IgD-negative memory B cell (primary cell): Measurements from ENCODE around the gene AK2. TPM values are rescaled to one million over a fixed set of nuclear protein-coding genes. Genes with fewer than 3 reads are reported as not detected.
"Not testable (repeated sequence)": the region's sequence is repeated elsewhere in the genome, so short reads cannot be mapped to it uniquely, and the experiment has no call there.

Experiments
- H3K27ac Mint-ChIP-seq, 3 donors: one replicate each; pipeline ENCODE4 v1.8.0; 2020 to 2022; ENCODE audit warnings: mild to moderate bottlenecking in 3 of 3, mixed read lengths in 3 of 3, moderate library complexity in 1 of 3
- H3K27me3 Mint-ChIP-seq: one replicate; pipeline ENCODE4 v1.8.0; 2021; ENCODE audit warnings: mixed read lengths
- H3K36me3 Mint-ChIP-seq: one replicate; pipeline ENCODE4 v1.8.0; 2020; ENCODE audit warnings: mild to moderate bottlenecking, mixed read lengths
- H3K4me1 Mint-ChIP-seq, 3 donors: one replicate each; pipeline ENCODE4 v1.8.0; 2020 to 2022; ENCODE audit warnings: mixed read lengths in 3 of 3, mild to moderate bottlenecking in 1 of 3
- H3K4me3 Mint-ChIP-seq, 4 donors: one replicate each; pipeline ENCODE4 v1.8.0; 2020 to 2022; ENCODE audit warnings: mild to moderate bottlenecking in 4 of 4, mixed read lengths in 4 of 4, moderate library complexity in 3 of 4
- H3K9me3 Mint-ChIP-seq, 3 donors: one replicate each; pipeline ENCODE4 v1.8.0; 2020 to 2021; ENCODE audit warnings: mixed read lengths in 3 of 3, mild to moderate bottlenecking in 1 of 3
- polyA plus RNA-seq: library from polyadenylated mRNA; unstranded; fragments of 300-500 nt; fragmentation: Illumina TruSeq; gene quantifications from one replicate; pipeline ENCODE4 v1.2.3, GENCODE V29; 2021

The AK2 gene
- polyA plus RNA-seq, 1 donor from 2014 or later, result 112 TPM

DNA sequence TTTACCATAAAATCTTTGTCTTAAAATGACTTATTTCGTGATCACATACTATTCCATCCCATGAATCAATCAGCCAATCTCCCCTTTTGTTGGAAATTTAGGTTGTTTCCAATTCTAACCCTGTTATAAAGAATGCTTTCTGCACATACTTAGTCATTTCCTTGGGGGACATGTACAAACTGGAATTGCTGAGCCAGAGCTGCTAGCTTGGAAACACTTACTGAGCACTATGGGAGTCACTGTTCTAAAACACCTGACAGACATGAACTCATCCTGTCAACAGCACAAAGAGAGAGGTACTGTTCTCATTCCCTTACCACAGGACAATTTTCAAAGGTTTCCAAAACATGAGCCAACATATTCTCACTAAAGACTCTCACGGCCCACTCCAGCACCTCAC lies 32.1 kb downstream of the AK2 start:
- H3K27me3 Mint-ChIP-seq, result no peaks in the 10 kb centered on the region
- H3K36me3 Mint-ChIP-seq, result peaks cover 3% of the 10 kb centered on the region
- H3K9me3 Mint-ChIP-seq, result no peaks in the 10 kb centered on the region
- peaks cover 0 to 4% (median 4%) of the 10 kb centered on the region in 3 donors for H3K4me1 Mint-ChIP-seq
- H3K4me3 Mint-ChIP-seq, result no peak overlapping the region
- H3K27ac Mint-ChIP-seq, result no peak overlapping the region

- Mint-ChIP-seq H3K27ac (peak overlapping the region in 1 of 3 donors; percentile 15), H3K4me1 (peaks cover 0 to 4% (median 4%) of the 10 kb centered on the region in 3 donors), H3K4me3 (no peak overlapping the region), H3K36me3 (peaks cover 3% of the 10 kb centered on the region), H3K27me3 (no peaks in the 10 kb centered on the region), H3K9me3 (no peaks in the 10 kb centered on the region)
Measured at GRCh38 chr1:33003657-33004056, 33.0 kb downstream of the AK2 start.

GRCh38 chr1:33002006-33002405 lies 34.7 kb downstream of the AK2 start:
- Mint-ChIP-seq H3K27me3 (no peaks in the 10 kb centered on the region), H3K4me1 (peaks cover under 1 to 16% (median 13%) of the 10 kb centered on the region in 3 donors), H3K27ac (no peak overlapping the region), H3K4me3 (no peak overlapping the region), H3K9me3 (no peaks in the 10 kb centered on the region), H3K36me3 (peaks cover 1% of the 10 kb centered on the region)

DNA sequence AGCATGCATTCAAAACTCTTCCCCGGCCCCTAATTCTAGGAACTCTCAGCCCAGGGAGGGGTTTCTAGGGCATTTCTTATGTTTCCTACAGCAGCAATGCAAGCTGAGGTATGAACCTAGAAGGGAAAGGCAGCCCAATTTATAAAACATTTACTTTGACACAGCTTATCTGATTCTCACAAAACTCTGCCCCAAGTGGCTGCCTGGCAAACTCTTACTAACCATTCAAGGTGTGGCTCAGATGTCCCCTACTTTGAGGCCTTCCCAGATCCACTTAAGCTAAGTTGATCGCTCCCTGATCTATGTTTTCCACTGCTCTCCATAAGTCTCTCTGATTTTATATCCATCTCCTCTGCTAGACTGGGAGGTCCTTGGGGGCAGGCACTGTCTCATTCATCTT lies 35.4 kb downstream of the AK2 start:
- H3K27me3 Mint-ChIP-seq, result no peaks in the 10 kb centered on the region
- H3K36me3 Mint-ChIP-seq, result peaks cover 1% of the 10 kb centered on the region
- H3K4me1 Mint-ChIP-seq, result peaks cover 6 to 16% (median 13%) of the 10 kb centered on the region in 3 donors
- H3K9me3 Mint-ChIP-seq, result no peaks in the 10 kb centered on the region
- peak overlapping the region in 1 of 3 donors; percentile 7 for H3K27ac Mint-ChIP-seq
- no peak overlapping the region for H3K4me3 Mint-ChIP-seq

GRCh38 chr1:33000427-33001026 lies 36.2 kb downstream of the AK2 start:
- Mint-ChIP-seq H3K4me3 (peak overlapping the region in 1 of 4 donors; percentile 6), H3K9me3 (no peaks in the 10 kb centered on the region), H3K36me3 (no peaks in the 10 kb centered on the region), H3K4me1 (peaks cover 6 to 16% (median 15%) of the 10 kb centered on the region in 3 donors), H3K27me3 (no peaks in the 10 kb centered on the region), H3K27ac (peak overlapping the region in 1 of 3 donors; percentile 69)

DNA sequence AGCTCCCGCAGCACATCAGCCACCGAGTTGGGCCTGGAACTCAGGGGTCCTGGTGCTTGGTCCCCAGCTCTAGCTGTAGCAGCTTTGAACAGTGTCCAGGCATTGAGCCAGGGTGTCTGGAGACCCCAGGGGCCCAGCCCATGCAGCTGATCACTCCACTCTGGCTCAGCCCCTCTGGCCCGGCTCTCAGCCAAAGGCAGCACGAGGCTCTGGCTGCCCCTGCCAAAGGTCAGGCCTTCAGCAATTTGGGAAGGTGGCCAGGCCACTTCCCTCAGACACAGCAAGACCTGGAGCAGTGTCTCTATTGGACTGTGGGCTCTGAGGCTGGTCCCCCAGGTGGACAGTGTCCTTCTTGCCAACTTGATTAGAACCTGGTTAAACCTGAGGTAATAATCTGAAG lies 37.7 kb downstream of the AK2 start:
- no peak overlapping the region for H3K4me3 Mint-ChIP-seq
- H3K27me3 Mint-ChIP-seq, result no peaks in the 10 kb centered on the region
- H3K36me3 Mint-ChIP-seq, result no peaks in the 10 kb centered on the region
- no peaks in the 10 kb centered on the region for H3K9me3 Mint-ChIP-seq
- H3K4me1 Mint-ChIP-seq, result peaks cover 12 to 20% (median 16%) of the 10 kb centered on the region in 3 donors
- H3K27ac Mint-ChIP-seq, result no peak overlapping the region

GRCh38 chr1:32998064-32998463 lies 38.6 kb downstream of the AK2 start:
- Mint-ChIP-seq H3K4me1 (peaks cover 13 to 27% (median 20%) of the 10 kb centered on the region in 3 donors), H3K27ac (peak overlapping the region in 2 of 3 donors; percentile 46 to 97), H3K9me3 (no peaks in the 10 kb centered on the region), H3K36me3 (no peaks in the 10 kb centered on the region), H3K4me3 (peak overlapping the region in 1 of 4 donors; percentile 70), H3K27me3 (no peaks in the 10 kb centered on the region)

GRCh38 chr1:32997381-32997891 lies 39.2 kb downstream of the AK2 start:
- peak overlapping the region in 1 of 4 donors; percentile 61 for H3K4me3 Mint-ChIP-seq
- peaks cover 20 to 34% (median 26%) of the 10 kb centered on the region in 3 donors for H3K4me1 Mint-ChIP-seq
- H3K27me3 Mint-ChIP-seq, result no peaks in the 10 kb centered on the region
- no peaks in the 10 kb centered on the region for H3K9me3 Mint-ChIP-seq
- no peaks in the 10 kb centered on the region for H3K36me3 Mint-ChIP-seq
- peak overlapping the region; percentile 10 to 40 (median 13) for H3K27ac Mint-ChIP-seq

GRCh38 chr1:32993324-32993636 lies 43.4 kb downstream of the AK2 start:
- Mint-ChIP-seq H3K4me3 (peak overlapping the region; percentile 36 to 92 (median 76)), H3K27ac (peak overlapping the region; percentile 87 to 98 (median 96)), H3K4me1 (peaks cover 39 to 52% (median 44%) of the 10 kb centered on the region in 3 donors)

DNA sequence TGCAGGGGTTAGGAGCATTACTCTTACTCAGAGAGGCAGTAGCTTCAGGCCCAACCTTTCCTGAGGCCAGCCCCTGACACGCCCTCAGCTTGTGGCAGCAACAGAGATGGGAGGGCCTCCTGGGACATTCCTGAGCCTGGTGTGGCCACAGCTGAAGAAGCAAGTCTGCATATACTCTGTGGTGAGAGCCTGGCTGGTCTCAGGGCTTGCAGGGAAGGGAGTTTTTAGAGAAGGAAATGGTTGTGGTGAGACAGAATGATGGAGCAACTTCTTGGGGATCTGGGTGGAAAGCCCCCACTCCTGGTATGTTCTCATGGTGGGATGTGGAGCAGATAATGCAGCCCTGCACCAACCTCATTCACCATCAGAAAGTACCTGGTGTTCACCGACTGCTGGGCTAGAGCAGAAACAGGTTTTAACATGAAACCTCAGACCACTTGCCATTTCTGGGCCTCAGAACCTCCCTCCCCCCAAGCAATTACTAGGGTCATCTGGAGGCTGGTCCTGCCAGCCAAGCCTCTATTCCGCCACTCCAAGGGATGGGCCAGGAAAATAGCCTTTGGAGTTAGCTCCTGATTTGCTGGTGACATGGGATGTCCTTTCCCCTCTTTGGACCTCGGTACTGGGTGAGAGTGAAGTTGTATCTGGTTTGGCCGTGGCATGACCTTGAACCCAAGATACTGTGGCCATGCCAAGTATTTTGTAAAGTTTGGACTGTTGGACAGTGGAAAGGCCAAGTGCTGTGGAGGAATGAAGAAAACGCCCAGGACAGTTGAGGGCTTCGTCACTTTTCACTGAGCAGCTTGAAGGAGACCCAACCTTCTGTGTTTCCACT lies 44.0 kb downstream of the AK2 start:
- no peaks in the 10 kb centered on the region for H3K36me3 Mint-ChIP-seq
- H3K4me3 Mint-ChIP-seq, result peak overlapping the region; percentile 36 to 92 (median 76)
- H3K9me3 Mint-ChIP-seq, result no peaks in the 10 kb centered on the region
- peak overlapping the region; percentile 87 to 98 (median 96) for H3K27ac Mint-ChIP-seq
- peaks cover 39 to 46% (median 40%) of the 10 kb centered on the region in 3 donors for H3K4me1 Mint-ChIP-seq
- H3K27me3 Mint-ChIP-seq, result no peaks in the 10 kb centered on the region

More at GRCh38 chr1:32993324-32993636, 43.4 kb downstream of the AK2 start:
- H3K36me3 Mint-ChIP-seq, H3K9me3 Mint-ChIP-seq, H3K27me3 Mint-ChIP-seq: not testable (repeated sequence)

- Mint-ChIP-seq H3K36me3 (no peaks in the 10 kb centered on the region), H3K4me1 (peaks cover 34 to 40% (median 38%) of the 10 kb centered on the region in 3 donors), H3K9me3 (no peaks in the 10 kb centered on the region), H3K4me3 (peak overlapping the region; percentile 36 to 92 (median 68)), H3K27me3 (no peaks in the 10 kb centered on the region), H3K27ac (peak overlapping the region; percentile 87 to 98 (median 96))
Measured at GRCh38 chr1:32991819-32992488, 44.7 kb downstream of the AK2 start.

GRCh38 chr1:32991386-32991785 lies 45.3 kb downstream of the AK2 start:
- Mint-ChIP-seq H3K4me1 (peaks cover 32 to 40% (median 34%) of the 10 kb centered on the region in 3 donors), H3K9me3 (no peaks in the 10 kb centered on the region), H3K27ac (peak overlapping the region; percentile 85 to 95 (median 87)), H3K27me3 (no peaks in the 10 kb centered on the region), H3K36me3 (no peaks in the 10 kb centered on the region), H3K4me3 (peak overlapping the region in 2 of 4 donors; percentile 79 to 89)

DNA sequence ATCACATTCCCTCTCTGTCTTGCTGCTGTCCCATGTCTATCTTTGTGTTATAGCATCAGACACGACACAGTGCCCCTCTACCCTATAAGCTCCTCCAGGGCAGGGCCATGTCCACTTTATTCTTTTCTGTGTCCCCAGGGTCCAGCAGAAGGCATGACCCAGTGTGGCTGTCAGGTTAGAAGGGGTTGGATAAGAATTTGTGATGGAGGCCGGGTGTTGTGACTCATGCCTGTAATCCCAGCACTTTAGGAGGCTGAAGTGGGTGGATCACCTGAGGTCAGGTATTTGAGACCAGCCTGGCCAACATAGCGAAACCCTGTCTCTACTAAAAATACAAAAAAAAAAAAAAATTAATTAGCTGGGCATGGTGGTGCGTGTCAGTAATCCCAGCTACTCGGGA lies 45.8 kb downstream of the AK2 start:
- peak overlapping the region in 2 of 3 donors; percentile 85 to 95 for H3K27ac Mint-ChIP-seq
- peaks cover 32 to 40% (median 34%) of the 10 kb centered on the region in 3 donors for H3K4me1 Mint-ChIP-seq
- H3K9me3 Mint-ChIP-seq, result no peaks in the 10 kb centered on the region
- H3K27me3 Mint-ChIP-seq, result no peaks in the 10 kb centered on the region
- H3K4me3 Mint-ChIP-seq, result peak overlapping the region in 1 of 4 donors; percentile 66
- H3K36me3 Mint-ChIP-seq, result no peaks in the 10 kb centered on the region

- no peak overlapping the region for H3K4me3 Mint-ChIP-seq
- H3K36me3 Mint-ChIP-seq, result no peaks in the 10 kb centered on the region
- H3K27ac Mint-ChIP-seq, result peak overlapping the region in 2 of 3 donors; percentile 74 to 78
- H3K4me1 Mint-ChIP-seq, result peaks cover 29 to 38% (median 38%) of the 10 kb centered on the region in 3 donors
- H3K9me3 Mint-ChIP-seq, result no peaks in the 10 kb centered on the region
- no peaks in the 10 kb centered on the region for H3K27me3 Mint-ChIP-seq
Measured at GRCh38 chr1:32989160-32990050, 47.3 kb downstream of the AK2 start.
